ENCODE results near the gene C11orf68. TPM values are rescaled to one million over a fixed set of nuclear protein-coding genes. Genes with fewer than 3 reads are reported as not detected.

C11orf68 gene
- total RNA-seq, 1 experiment from 2014 or later: 69.1 TPM

- DNase-seq (ENCODE audit: low read depth): no peak
Observed at GRCh38 chr11:65944767-65945166, 25.9 kb upstream of the C11orf68 start.

- DNase-seq (ENCODE audit: low read depth): no peak
Observed at GRCh38 chr11:65944191-65944590, 25.3 kb upstream of the C11orf68 start.

- no peak for DNase-seq (ENCODE audit: low read depth)
Observed at GRCh38 chr11:65942531-65942930, 23.7 kb upstream of the C11orf68 start.

DNA sequence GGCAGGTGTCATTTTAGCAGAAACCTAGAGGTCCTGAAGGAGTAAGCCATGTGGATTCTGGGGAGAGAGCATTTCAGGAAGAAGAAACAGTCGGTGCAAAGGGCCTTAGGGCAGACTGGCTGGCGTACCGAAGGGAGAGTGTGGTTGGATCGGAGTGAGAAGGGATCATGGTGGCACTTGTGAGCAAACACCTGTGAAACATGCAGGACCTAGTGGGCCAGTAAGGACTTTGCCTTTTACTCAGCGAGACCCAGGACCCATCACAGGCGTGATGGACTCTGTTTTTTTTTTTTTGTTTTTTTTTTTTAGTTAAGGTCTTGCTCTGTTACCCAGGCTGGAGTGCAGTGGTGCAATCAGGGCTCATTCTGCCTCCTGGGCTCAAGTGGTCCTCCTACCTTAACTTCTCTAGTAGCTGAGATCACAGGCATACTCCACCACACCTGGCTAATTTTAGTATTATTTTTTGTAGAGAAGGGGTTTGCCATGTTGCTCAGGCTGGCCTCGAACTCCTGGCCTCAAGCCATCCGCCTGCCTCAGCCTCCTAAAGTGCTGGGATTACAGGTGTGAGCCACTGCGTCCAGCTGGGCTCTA is 23.0 kb upstream of the C11orf68 start:
- no peak for DNase-seq (ENCODE audit: low read depth)

DNA sequence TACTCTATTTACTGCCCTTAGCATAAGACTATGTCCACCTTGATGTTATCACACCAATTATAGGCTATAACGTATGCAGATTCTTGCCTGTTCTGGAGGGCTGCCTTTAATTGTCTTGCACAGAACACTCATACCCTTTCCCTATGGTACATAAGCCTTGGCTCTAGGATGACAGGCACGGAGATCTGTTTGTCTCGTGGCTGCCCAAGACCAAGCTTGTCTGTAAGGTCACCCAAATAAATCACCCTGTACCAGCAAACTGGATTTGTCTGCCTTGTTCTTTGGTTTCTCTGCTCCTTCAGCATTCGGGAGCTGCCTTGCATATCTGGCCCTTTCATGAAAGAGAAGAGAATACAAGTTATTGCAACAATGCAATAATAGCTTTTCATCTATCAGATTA is 18.9 kb upstream of the C11orf68 start:
- DNase-seq (ENCODE audit: low read depth): no peak

GRCh38 chr11:65934014-65934413 is 15.2 kb upstream of the C11orf68 start:
- peak; percentile 55 for DNase-seq (ENCODE audit: low read depth)

GRCh38 chr11:65932558-65932919 is 13.7 kb upstream of the C11orf68 start:
- DNase-seq (ENCODE audit: low read depth): no peak

DNA sequence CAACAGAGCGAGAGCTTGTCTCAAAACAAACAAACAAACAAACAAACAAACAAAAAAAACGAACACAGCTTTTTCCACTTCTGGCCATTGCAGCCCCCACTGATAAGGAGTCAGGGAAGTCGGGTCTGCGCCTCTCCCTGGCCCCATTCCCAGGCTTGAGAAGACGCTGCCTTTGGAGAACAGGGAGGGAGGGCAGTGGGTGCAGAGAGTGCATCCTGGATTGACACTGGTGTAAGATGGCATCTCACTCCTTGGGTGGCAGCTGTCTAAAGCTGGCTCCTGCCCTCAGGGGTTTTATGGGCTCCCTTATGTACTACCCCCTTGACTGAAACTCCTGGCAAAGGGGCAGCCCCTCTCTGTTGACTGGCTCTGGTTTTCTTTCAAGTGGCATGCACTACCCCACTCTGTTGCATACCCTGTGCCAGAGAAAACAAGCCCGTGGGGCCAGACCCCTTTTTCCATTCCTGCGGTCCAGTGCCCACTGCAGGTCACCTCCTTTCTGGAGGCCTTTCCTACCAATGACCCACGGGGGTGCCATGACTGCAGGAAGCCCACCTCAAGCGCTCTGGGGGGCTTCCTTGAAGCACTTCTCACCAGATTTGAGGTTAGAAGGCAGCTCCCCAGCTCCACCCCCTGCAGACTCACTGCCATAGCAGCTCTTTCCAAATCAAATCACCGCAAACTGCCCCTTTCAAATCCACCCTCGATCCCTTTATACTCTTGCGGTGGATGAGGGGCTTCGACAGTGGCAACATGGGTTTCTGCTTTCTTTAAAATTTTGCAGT is 13.1 kb upstream of the C11orf68 start:
- DNase-seq (ENCODE audit: low read depth): no peak

GRCh38 chr11:65928667-65929066 is 9.8 kb upstream of the C11orf68 start:
- DNase-seq (ENCODE audit: low read depth): no peak

DNA sequence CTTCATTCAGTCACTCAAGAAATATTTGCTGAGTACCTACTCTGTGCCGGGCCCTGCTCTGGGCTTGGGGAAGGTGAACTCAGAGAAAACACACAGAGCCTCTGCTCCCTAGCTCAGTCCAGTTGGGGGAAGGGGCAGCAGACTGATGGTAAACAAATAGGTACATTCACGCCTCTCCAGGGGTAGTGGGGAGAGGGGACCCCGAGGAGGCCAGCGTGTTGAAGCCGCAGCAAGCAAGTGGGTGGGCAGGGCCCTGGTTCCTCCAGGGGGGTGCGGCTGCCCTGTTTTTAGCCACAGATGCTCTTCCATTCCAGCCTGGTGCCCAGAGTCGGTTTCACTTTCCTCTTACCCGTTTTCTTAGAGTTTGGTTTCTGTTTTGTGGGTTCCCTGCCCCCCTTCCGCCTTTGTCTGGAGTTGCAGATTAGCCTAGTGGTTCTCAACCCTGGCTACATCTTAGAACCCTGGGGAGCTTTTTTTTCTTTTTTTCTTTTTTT is 9.1 kb upstream of the C11orf68 start:
- DNase-seq (ENCODE audit: low read depth): no peak

DNA sequence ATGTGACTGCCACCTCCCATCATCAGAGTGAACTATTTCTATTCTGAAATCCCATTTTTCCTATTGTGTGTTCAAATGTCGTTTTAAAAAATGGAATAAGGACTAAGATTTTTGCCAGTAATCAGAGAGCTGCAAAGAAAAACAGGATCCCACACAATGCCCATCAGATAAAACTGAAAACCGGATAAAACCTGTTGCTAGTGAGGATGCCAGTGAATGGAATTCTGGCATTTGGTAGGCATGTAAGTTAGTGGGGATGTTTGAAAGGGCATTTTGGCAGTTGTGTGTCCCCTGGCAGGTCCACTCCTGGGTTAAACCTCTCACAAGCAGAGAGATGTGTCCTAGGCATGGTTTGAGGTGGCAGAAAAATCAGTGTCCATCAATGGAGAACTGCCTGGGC is 6.5 kb upstream of the C11orf68 start:
- DNase-seq (ENCODE audit: low read depth): no peak

GRCh38 chr11:65922565-65922964 is 3.7 kb upstream of the C11orf68 start:
- DNase-seq (ENCODE audit: low read depth): no peak

- no peak for DNase-seq (ENCODE audit: low read depth)
Observed at GRCh38 chr11:65921876-65922275, 3.0 kb upstream of the C11orf68 start.

- no peak for DNase-seq (ENCODE audit: low read depth)
Observed at GRCh38 chr11:65921033-65921555, 2.2 kb upstream of the C11orf68 start.

- no peak for DNase-seq (ENCODE audit: low read depth)
Observed at GRCh38 chr11:65920372-65920802, 1.5 kb upstream of the C11orf68 start.

DNA sequence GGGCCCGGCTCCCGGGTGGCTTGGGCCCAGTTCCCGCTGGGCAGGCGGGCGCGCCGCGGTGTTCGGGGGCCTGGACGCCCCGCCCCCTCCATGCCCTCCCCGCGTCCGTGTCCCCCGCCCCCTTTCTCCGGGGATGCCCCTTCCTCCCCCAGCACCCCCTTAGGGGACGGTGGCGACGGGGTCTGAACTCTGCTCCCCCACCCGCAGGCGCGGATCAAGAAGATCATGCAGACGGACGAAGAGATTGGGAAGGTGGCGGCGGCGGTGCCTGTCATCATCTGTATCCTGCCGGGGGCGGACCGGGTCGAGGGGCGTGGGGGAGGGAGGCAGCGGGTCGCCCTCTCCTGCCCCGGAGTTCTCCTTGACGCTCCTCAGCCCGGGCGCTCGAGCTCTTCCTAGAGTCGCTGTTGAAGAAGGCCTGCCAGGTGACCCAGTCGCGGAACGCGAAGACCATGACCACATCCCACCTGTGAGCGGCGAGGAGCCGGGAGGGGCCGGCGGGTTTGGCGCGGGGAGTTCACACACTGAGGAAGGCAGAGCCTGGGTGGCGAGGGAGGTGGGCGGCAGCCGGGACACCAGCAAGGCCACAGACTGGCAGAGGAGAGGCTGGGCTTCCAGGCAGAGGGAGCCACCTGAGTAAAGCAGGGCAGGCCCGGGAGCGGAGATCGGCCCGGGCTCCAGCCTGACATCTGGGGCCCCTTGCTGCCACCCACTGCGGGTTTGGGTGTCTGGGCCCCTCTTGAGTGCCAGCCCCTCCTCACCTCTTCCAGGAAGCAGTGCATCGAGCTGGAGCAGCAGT is 910 bp upstream of the C11orf68 start:
- no peak for DNase-seq (ENCODE audit: low read depth)

- DNase-seq (ENCODE audit: low read depth): peak; percentile 98
Observed at GRCh38 chr11:65919141-65919572, 295 bp upstream of the C11orf68 start, which contains the start of gene DRAP1. TSS of gene DRAP1 (plus strand) at chr11:65919426. CDS start at chr11:65919502, 76 bp downstream.

GRCh38 chr11:65917434-65918210 is 1.2 kb downstream of the C11orf68 start:
- DNase-seq (ENCODE audit: low read depth): peak; percentile 57

DNA sequence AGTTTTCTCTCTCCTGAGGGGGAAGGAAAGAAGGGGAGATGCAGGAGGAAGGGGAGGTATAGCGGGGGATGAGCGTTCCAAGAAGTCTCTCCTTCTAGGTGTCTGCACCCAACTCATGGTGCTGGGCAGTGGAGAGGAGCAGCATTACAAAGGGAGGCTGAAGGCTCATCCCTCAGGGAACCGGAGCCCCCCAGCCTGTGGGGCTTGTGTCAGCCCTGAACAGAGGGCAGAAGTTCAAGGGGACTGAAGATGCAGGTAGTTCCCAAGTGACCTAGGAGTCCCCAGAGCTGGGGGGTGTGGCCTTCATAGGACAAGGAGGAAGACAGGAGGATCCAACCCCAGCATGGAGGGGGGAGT is 1.8 kb downstream of the C11orf68 start:
- no peak for DNase-seq (ENCODE audit: low read depth)

- no peak for DNase-seq (ENCODE audit: low read depth)
Observed at GRCh38 chr11:65916391-65916790, 2.5 kb downstream of the C11orf68 start.

- peak; percentile 99 for DNase-seq (ENCODE audit: low read depth)
Observed at GRCh38 chr11:65915821-65916251, 3.0 kb downstream of the C11orf68 start.
